Pericardium fibroblast (primary cell): ENCODE data around the gene ZNF841. TPM values are rescaled to one million over a fixed set of nuclear protein-coding genes. Genes with fewer than 3 reads are reported as not detected.

Source experiments
- total RNA-seq: library from RNA; depleted of rRNA; stranded (reverse); fragments of >200 nt; gene quantifications from 2 replicates; pipeline ENCODE4 v1.2.3, GENCODE V29; 2015

The ZNF841 gene
- total RNA-seq = 7.2 and 12.4 TPM in 2 replicates

GRCh38 chr19:52095172-52096014 is at the start of gene ZNF841:
Gene ZNF841 (minus strand): TSS chr19:52095765. CDS start chr19:52084801, 10,964 bp downstream.

DNA sequence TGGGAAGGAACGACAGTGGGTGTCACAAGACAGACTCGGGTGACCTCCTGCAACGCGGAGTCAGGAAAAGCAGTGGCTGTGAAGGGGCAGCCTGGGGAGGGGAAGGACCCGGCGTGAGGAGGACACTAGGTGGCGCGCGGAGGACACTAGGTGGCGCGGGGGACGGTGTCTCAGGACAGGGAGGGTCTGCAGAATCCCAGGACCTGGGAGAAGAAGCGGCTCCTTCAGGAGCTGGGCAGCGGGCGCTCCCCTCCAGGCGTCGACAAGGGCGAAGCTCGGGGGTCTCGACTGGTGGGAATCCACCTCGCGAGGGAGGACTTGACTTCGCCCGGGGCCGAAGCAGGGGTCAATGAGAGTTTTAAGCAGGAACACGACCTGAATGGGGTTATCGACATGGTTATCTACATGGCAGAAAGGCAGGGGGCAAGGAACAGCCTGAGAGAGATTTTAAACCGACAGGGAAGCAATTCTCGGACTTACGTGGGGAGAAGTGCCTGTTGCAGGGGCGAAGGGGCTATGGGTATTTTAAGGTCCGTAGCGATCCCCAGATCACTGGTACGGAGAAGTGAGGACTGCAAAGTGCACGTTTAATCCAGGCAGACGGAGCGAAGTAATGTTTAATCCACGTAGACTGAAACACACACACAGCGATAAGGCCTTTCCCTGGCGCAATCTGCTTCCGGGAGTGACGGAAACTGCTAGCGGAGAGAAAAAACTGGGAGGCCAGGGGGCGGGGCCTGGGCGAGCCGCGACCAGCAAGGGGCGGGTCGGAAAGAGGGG is 43.9 kb upstream of the ZNF841 start, which contains the start of gene ZNF616:
ZNF616 (minus strand) TSS at position 687 of the 780 bp plus-strand sequence. CDS start 9,426 bp downstream, outside the sequence.

GRCh38 chr19:52048555-52049501 is 46.7 kb downstream of the ZNF841 start, which contains the start of gene ZNF432:
Gene ZNF432 (minus strand): TSS chr19:52048838. CDS start chr19:52046868, 1,970 bp downstream.

DNA sequence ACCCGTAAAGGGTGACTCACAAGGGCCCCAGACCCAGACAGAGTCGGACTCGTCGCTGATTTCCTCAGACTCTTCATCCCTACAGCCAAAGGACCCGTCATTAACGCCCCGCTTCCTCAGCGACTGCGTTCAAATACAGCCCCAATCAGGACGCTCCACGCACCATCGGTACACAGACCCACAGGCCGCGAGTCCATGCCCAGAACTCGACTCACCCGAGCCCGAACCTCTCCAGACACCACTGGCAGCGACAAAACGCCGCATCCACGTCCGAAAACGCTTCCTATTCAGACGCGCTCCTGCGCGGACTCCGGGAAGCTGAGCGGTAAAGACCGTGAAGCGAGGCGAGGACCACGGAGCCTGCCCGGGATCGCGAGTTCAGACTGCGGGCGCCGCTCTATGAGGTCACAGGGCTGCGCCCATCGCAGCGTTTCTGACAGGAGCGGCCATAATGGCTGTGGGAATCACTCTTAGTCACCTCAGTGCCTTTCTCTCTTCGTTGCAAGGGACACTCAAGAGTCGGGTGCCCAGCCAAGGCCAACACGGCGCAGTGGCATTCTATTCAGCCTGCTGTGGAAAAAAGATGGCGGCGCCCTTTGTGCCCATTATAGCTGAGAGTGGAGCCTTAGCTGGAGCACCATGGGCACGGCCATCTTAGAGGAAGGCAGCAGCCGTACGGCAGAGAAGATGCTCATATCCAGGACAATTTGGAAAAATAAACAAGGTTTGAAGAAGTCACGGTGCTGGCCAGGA is 67.4 kb downstream of the ZNF841 start, which contains the start of gene ZNF614:
ZNF614 (minus strand) TSS at position 353 of the 753 bp plus-strand sequence. CDS start 2,634 bp downstream, outside the sequence.

Other genes with a start within 250 kb of the ZNF841 start
- 5.8 and 13.0 TPM in 2 replicates for gene ZNF577, start 207.8 kb downstream of the ZNF841 start, total RNA-seq
- 5.3 and 8.1 TPM in 2 replicates for gene ZNF649, start 190.7 kb downstream of the ZNF841 start, total RNA-seq
- 2.4 and 2.8 TPM in 2 replicates for gene ZNF613, start 168.3 kb downstream of the ZNF841 start, total RNA-seq
- gene ZNF350, start 108.9 kb downstream of the ZNF841 start, total RNA-seq = 3.0 and 4.0 TPM in 2 replicates
- 7.8 and 21.4 TPM in 2 replicates for gene ZNF615, start 87.6 kb downstream of the ZNF841 start, total RNA-seq
- gene ZNF614, start 67.4 kb downstream of the ZNF841 start, total RNA-seq = 6.0 and 8.9 TPM in 2 replicates
- 1.4 and 2.3 TPM in 2 replicates for gene ZNF432, start 46.9 kb downstream of the ZNF841 start, total RNA-seq
- 7.1 and 21.1 TPM in 2 replicates for gene ZNF616, start 44.2 kb upstream of the ZNF841 start, total RNA-seq
- gene ZNF836, start 75.9 kb upstream of the ZNF841 start, total RNA-seq = 3.1 and 10.3 TPM in 2 replicates
- 154 and 195 TPM in 2 replicates for gene PPP2R1A, start 94.3 kb upstream of the ZNF841 start, total RNA-seq
- gene ZNF766, start 173.8 kb upstream of the ZNF841 start, total RNA-seq = 7.1 and 10.2 TPM in 2 replicates
- 5.5 and 8.8 TPM in 2 replicates for gene ZNF480, start 201.4 kb upstream of the ZNF841 start, total RNA-seq
- 1.8 and 2.9 TPM in 2 replicates for gene ZNF610, start 240.5 kb upstream of the ZNF841 start, total RNA-seq